OCI-LY1 (cell line): ENCODE data around the gene PIAS4.

Source experiments
- H2AFZ ChIP-seq: fragments of 200-600 bp; sonication (generic), shearing (Covaris generic); 2 replicates; pipeline ENCODE4 v1.6.0; 2014; ENCODE audit warnings: antibody characterized with exemption, mild to moderate bottlenecking, low read length
- H3F3A ChIP-seq: fragments of 200-600 bp; sonication (generic), shearing (Covaris generic); 2 replicates; pipeline ENCODE4 v1.6.0; 2014; ENCODE audit warnings: mild to moderate bottlenecking, antibody characterized with exemption, low read length, moderate library complexity; ENCODE audit not compliant: insufficient read depth
- H3K27ac ChIP-seq: fragments of 200-600 bp; sonication (generic); 2 replicates; pipeline ENCODE4 v1.5.1; 2014; ENCODE audit warnings: low read length, mixed run types, mild to moderate bottlenecking, low read depth; ENCODE audit not compliant: poor library complexity, severe bottlenecking
- H3K27me3 ChIP-seq: fragments of 200-600 bp; sonication (generic); 2 replicates; pipeline ENCODE4 v1.6.0; 2014; ENCODE audit warnings: antibody characterized with exemption, mild to moderate bottlenecking, low read length, moderate library complexity; ENCODE audit not compliant: insufficient read depth
- H3K36me3 ChIP-seq: fragments of 200-600 bp; sonication (generic); 2 replicates; pipeline ENCODE4 v1.6.1; 2014; ENCODE audit warnings: mild to moderate bottlenecking, antibody characterized with exemption, low read length, moderate library complexity, mixed read lengths; ENCODE audit not compliant: insufficient read depth
- H3K4me1 ChIP-seq: fragments of 200-600 bp; sonication (generic); 2 replicates; pipeline ENCODE4 v1.5.1; 2014; ENCODE audit warnings: mild to moderate bottlenecking, low read length, moderate library complexity; ENCODE audit not compliant: insufficient read depth, severe bottlenecking
- H3K4me2 ChIP-seq: fragments of 200-600 bp; sonication (generic), shearing (Covaris generic); 2 replicates; pipeline ENCODE4 v1.6.1; 2014; ENCODE audit warnings: low read length
- H3K4me3 ChIP-seq: fragments of 200-600 bp; sonication (generic); 2 replicates; pipeline ENCODE4 v1.5.1; 2014; ENCODE audit warnings: low read length, low read depth, mild to moderate bottlenecking, mixed read lengths; ENCODE audit not compliant: poor library complexity, severe bottlenecking
- H3K79me2 ChIP-seq: fragments of 200-600 bp; shearing (Covaris generic); 2 replicates; pipeline ENCODE4 v1.6.1; 2016; ENCODE audit warnings: mixed run types, low read length, mixed read lengths; ENCODE audit not compliant: insufficient read depth
- H3K9ac ChIP-seq: fragments of 200-600 bp; sonication (generic), shearing (Covaris generic); 2 replicates; pipeline ENCODE4 v1.6.1; 2014; ENCODE audit warnings: mild to moderate bottlenecking, low read length, mixed read lengths
- H3K9me2 ChIP-seq: fragments of 200-600 bp; sonication (generic), shearing (Covaris generic); 2 replicates; pipeline ENCODE4 v1.6.1; 2014; ENCODE audit warnings: low read depth, mild to moderate bottlenecking, low read length, mixed read lengths
- H3K9me3 ChIP-seq: fragments of 200-600 bp; shearing (Covaris generic); 2 replicates; pipeline ENCODE4 v1.6.1; 2014; ENCODE audit warnings: low read length, mixed read lengths
- H4K20me1 ChIP-seq: fragments of 200-600 bp; sonication (generic), shearing (Covaris generic); 2 replicates; pipeline ENCODE4 v1.6.0; 2016; ENCODE audit warnings: mild to moderate bottlenecking, low read length; ENCODE audit not compliant: insufficient read depth
- CTCF ChIP-seq: fragments of 200-600 bp; sonication (generic), shearing (Covaris generic); IDR thresholded peaks from 2 replicates; pipeline ENCODE4 v1.5.1; 2017; ENCODE audit warnings: mild to moderate bottlenecking, antibody characterized with exemption, low read length, moderate library complexity, mixed read lengths
- EZH2 ChIP-seq: fragments of 200-600 bp; sonication (generic), shearing (Covaris generic); IDR thresholded peaks from 2 replicates; pipeline ENCODE4 v1.8.0; 2017; ENCODE audit warnings: borderline replicate concordance, mixed run types, mild to moderate bottlenecking, antibody characterized with exemption, low read length, moderate library complexity, mixed read lengths

The PIAS4 gene

GRCh38 chr19:3975144-3975543, 32.4 kb upstream of the PIAS4 start:
- Histone ChIP-seq H3K36me3 (peaks cover 52% of the 10 kb centered on the region), H3K27me3 (no peaks in the 10 kb centered on the region), H3F3A (peaks cover 9% of the 10 kb centered on the region; the same call in 1 of the 2 replicates), H3K27ac (no peak overlapping the region), H3K9me2 (no peaks in the 10 kb centered on the region), H3K4me2 (no peak overlapping the region), H3K9ac (no peak overlapping the region), H3K4me1 (peaks cover 8% of the 10 kb centered on the region), H2AFZ (no peak overlapping the region), H3K9me3 (no peaks in the 10 kb centered on the region), H4K20me1 (no peaks in the 10 kb centered on the region), H3K79me2 (peaks cover 3% of the 10 kb centered on the region; the same call in 1 of the 2 replicates), H3K4me3 (no peak overlapping the region)
- no peak for TF ChIP-seq CTCF
- no peak for TF ChIP-seq EZH2

GRCh38 chr19:3975637-3976087, 31.9 kb upstream of the PIAS4 start:
- Histone ChIP-seq H3K27ac (no peak overlapping the region), H3K9me3 (no peaks in the 10 kb centered on the region), H3K9me2 (no peaks in the 10 kb centered on the region), H3K4me2 (no peak overlapping the region), H3K9ac (no peak overlapping the region), H3K4me3 (no peak overlapping the region), H3K27me3 (no peaks in the 10 kb centered on the region), H2AFZ (no peak overlapping the region), H4K20me1 (no peaks in the 10 kb centered on the region), H3K79me2 (no peaks in the 10 kb centered on the region), H3K36me3 (peaks cover 57% of the 10 kb centered on the region), H3K4me1 (peaks cover 5% of the 10 kb centered on the region), H3F3A (peaks cover 9% of the 10 kb centered on the region; the same call in 1 of the 2 replicates)
- no peak for TF ChIP-seq EZH2
- TF ChIP-seq CTCF: no peak

GRCh38 chr19:3976495-3977241, 30.9 kb upstream of the PIAS4 start:
- Histone ChIP-seq H3K27me3 (no peaks in the 10 kb centered on the region), H3K36me3 (peaks cover 67% of the 10 kb centered on the region), H3K4me1 (peaks cover under 1% of the 10 kb centered on the region), H2AFZ (no peak overlapping the region), H3K9ac (no peak overlapping the region), H3F3A (peaks cover 9% of the 10 kb centered on the region; the same call in 1 of the 2 replicates), H3K4me2 (no peak overlapping the region), H3K9me2 (no peaks in the 10 kb centered on the region), H3K79me2 (peaks cover 4% of the 10 kb centered on the region; the same call in 1 of the 2 replicates), H4K20me1 (no peaks in the 10 kb centered on the region), H3K9me3 (no peaks in the 10 kb centered on the region), H3K4me3 (no peak overlapping the region), H3K27ac (no peak overlapping the region)
- TF ChIP-seq CTCF (no peak), EZH2 (no peak)
